ENCODE results near the gene UTS2B. TPM values are rescaled to one million over a fixed set of nuclear protein-coding genes. Genes with fewer than 3 reads are reported as not detected.

UTS2B gene
- total and polyA plus RNA-seq, 8 donors, result 0.09 to 0.35 (median 0.26) TPM; not detected in 3

DNA sequence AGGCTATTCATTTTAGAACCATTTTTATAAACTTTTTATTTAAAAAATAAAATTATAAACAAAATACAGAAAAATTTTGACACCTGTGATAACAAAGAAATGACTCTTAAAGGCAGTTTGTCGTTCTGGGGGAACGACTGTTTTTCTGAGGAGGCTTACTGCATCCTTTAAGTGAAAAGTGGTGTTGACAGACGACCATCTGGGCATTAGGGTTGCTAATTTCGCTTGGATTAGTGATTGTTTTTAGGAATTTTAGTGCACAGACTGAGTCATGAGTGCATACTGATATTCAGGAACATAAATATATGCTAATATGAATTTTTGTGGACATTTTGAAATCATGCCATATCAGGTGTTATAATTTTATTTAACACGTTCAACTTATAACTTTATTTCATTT lies 102.8 kb downstream of the UTS2B start:
- TF ChIP-seq CTCF (IDR thresholded peaks at IDR 0.05), result no peak
- no peak overlapping the region for H3K4me3 ChIP-seq
- no peaks in the 10 kb centered on the region for H3K4me1 ChIP-seq
- no peaks in the 10 kb centered on the region for H3K36me3 ChIP-seq
- no peaks in the 10 kb centered on the region for H3K9me3 ChIP-seq
- no peak for ATAC-seq
- FAIRE-seq, result no peak
- no peak overlapping the region for H3K27ac ChIP-seq
- DNase-seq, result no peak
- intact Hi-C loops (cut with DNase I), result no loop called here
- H3K27me3 ChIP-seq, result peaks cover 0 to 5% (median 0%) of the 10 kb centered on the region in 4 donors
- WGBS, 2 donors, result 42 to 45% methylated on average over 5 of the region's 5 CpGs

- FAIRE-seq (no peak), DNase-seq (no peak), ATAC-seq (no peak)
- 78 to 96% methylated on average over 1 of the region's 1 CpG for WGBS, 2 donors
- H3K9me3 ChIP-seq, result no peaks in the 10 kb centered on the region
- H3K4me3 ChIP-seq, result no peak overlapping the region
- no peaks in the 10 kb centered on the region for H3K4me1 ChIP-seq
- intact Hi-C loops (cut with DNase I), result no loop called here
- H3K36me3 ChIP-seq, result no peaks in the 10 kb centered on the region
- peaks cover 0 to 5% (median 0%) of the 10 kb centered on the region in 4 donors for H3K27me3 ChIP-seq
- no peak for TF ChIP-seq CTCF (IDR thresholded peaks at IDR 0.05)
- no peak overlapping the region for H3K27ac ChIP-seq
Observed at GRCh38 chr3:191221638-191222037, 108.7 kb downstream of the UTS2B start.

GRCh38 chr3:191220908-191221307 lies 109.4 kb downstream of the UTS2B start:
- FAIRE-seq (no peak), DNase-seq (no peak), ATAC-seq (no peak)
- H3K4me3 ChIP-seq, result no peak overlapping the region
- no peaks in the 10 kb centered on the region for H3K9me3 ChIP-seq
- TF ChIP-seq CTCF (IDR thresholded peaks at IDR 0.05), result no peak
- no peaks in the 10 kb centered on the region for H3K36me3 ChIP-seq
- H3K27ac ChIP-seq, result no peak overlapping the region
- WGBS, 2 donors, result 67 to 68% methylated on average over 5 of the region's 5 CpGs
- H3K27me3 ChIP-seq, result peaks cover 0 to 5% (median 0%) of the 10 kb centered on the region in 4 donors
- intact Hi-C loops (cut with DNase I), result no loop called here
- H3K4me1 ChIP-seq, result no peaks in the 10 kb centered on the region

GRCh38 chr3:191217301-191217700 lies 113.0 kb downstream of the UTS2B start:
- Histone ChIP-seq H3K36me3 (no peaks in the 10 kb centered on the region), H3K27me3 (no peaks in the 10 kb centered on the region), H3K4me1 (no peaks in the 10 kb centered on the region), H3K9me3 (no peaks in the 10 kb centered on the region), H3K4me3 (no peak overlapping the region), H3K27ac (no peak overlapping the region)
- no peak for TF ChIP-seq CTCF (IDR thresholded peaks at IDR 0.05)
- ATAC-seq (no peak), FAIRE-seq (no peak), DNase-seq (no peak)
- 28 to 53% methylated on average over 1 of the region's 1 CpG for WGBS, 2 donors
- intact Hi-C loops (cut with DNase I), result no loop called here

Other genes starting within 250 kb of the UTS2B start
- gene OSTN, start 131.3 kb downstream of the UTS2B start, total RNA-seq, result not detected
- gene OSTN, start 131.3 kb downstream of the UTS2B start, polyA plus RNA-seq, result under 1 TPM in 1 of 2 donors, not detected in 1; 0.70 TPM
- gene CCDC50, start 1.1 kb downstream of the UTS2B start, total RNA-seq, result 10 to 100 TPM; 24.5 to 44.4 (median 28.5) TPM
- gene CCDC50, start 1.1 kb downstream of the UTS2B start, polyA plus RNA-seq, result 10 to 100 TPM; 30.8 to 36.0 TPM
- not detected for gene PYDC2, start 130.6 kb upstream of the UTS2B start, total RNA-seq
- gene PYDC2, start 130.6 kb upstream of the UTS2B start, polyA plus RNA-seq, result not detected